Mammary epithelial cell (primary cell): Measurements from ENCODE around the gene SMCO4.

ENCODE experiments used
- CTCF ChIP-seq, 2 donors: IDR thresholded peaks in 1 of 2; conservative IDR thresholded peaks in 1 of 2; 2 replicates each; pipeline ENCODE4 v1.5.1; 2011 to 2012; ENCODE audit warnings: inconsistent platforms in 2 of 2, low read length in 2 of 2, mild to moderate bottlenecking in 2 of 2, control low read depth in 1 of 2, low read depth in 1 of 2; ENCODE audit not compliant: insufficient read depth in 1 of 2; ENCODE audit errors: extremely low read depth in 1 of 2
- EZH2 ChIP-seq: IDR thresholded peaks from 2 replicates; pipeline ENCODE4 v1.6.1; 2012; ENCODE audit warnings: low read length, inconsistent platforms, borderline replicate concordance

GRCh38 chr11:93537049-93537448 lies 6.1 kb downstream of the SMCO4 start:
- TF ChIP-seq CTCF (conservative IDR thresholded peaks at IDR 0.05 in 1 of 2, IDR thresholded peaks at IDR 0.05 in 1 of 2; ENCODE audit: extremely low read depth in 1 of 2, insufficient read depth in 1 of 2, low read depth in 1 of 2, low read length in 2 of 2) = no peak
- TF ChIP-seq EZH2 = no peak
